ENCODE data around the gene SCARF2. TPM values are rescaled to one million over a fixed set of nuclear protein-coding genes. Genes with fewer than 3 reads are reported as not detected.

The SCARF2 gene
- total RNA-seq, 1 experiment from 2014 or later = 26.3 TPM

DNA sequence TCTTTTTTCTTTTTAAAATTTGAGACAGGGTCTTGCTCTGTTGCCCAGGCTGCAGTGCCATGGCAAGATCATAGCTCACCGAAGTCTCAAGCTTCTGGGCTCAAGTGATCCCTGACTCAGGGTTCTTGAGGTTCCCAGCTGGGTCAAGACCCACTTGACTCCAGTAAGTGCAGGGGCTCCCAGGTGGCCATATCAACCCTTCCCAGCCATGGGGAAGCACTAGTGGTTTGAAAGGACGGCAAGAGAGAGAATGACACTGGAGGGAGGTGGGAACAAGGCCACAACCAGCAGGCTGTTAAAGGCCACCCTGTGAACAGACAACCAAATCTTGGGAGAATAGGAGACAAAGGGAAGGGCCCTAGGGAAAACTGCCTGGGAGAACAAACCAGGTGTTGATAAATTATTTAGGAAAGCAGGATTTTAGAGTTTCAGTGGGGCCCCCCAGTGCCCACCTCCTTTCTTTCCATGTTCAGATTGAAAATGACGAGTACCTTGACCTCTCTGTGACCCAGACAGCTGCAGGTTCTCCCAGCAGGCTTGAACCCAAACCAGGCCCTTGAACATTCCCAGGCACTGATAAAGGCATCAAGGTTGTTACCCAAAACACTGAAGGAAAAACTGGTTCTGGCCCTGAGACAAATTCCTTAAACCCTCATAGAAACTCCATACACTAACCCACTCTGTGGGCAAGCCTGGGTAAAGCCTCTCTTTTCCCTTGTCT is 29.2 kb upstream of the SCARF2 start (continued):
- TF ChIP-seq ZNF232 (CRISPR knock-in tag; IDR thresholded peaks at IDR 0.05) (no peak), RELA (CRISPR knock-in tag; IDR thresholded peaks at IDR 0.05; ENCODE audit: borderline replicate concordance) (no peak), ETV6 (CRISPR knock-in tag; IDR thresholded peaks at IDR 0.05) (no peak), FOXK1 (CRISPR knock-in tag; IDR thresholded peaks at IDR 0.05) (no peak), GRHL2 (CRISPR knock-in tag; IDR thresholded peaks at IDR 0.05; ENCODE audit: insufficient replicate concordance, severe bottlenecking) (no peak)

DNA sequence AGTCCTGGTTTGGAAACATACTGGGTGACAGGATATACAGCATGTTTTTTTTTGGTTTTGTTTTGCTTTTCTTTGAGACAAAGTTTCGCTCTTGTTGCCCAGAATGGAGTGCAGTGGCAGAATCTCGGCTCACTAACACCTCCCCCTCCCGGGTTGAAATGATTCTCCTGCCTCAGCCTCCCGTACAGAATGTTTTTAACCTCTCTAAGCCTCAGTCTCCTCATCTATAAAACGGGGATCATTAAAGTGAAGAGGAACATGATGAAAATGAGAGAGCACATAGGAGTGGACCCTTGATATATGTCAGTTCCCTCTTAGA is 28.1 kb upstream of the SCARF2 start:
- DNase-seq (ENCODE audit: low spot score) (no peak), ATAC-seq (no peak)
- H3K27ac Mint-ChIP-seq = no peak overlapping the region
- H3K36me3 Mint-ChIP-seq = peaks cover 3% of the 10 kb centered on the region; the same call in 1 of the 2 replicates
- ChIA-PET POLR2A (no interaction called here), CTCF (interaction anchor here (0.7 to 4.8 kb wide), 2 partner anchors 47 to 151 kb away, joined by 4 to 31 read pairs; no protein-coding TSS in a partner anchor)
- peaks cover 12% of the 10 kb centered on the region for H3K4me1 Mint-ChIP-seq
- no peak overlapping the region for H3K4me3 Mint-ChIP-seq
- H3K27me3 Mint-ChIP-seq (ENCODE audit: low read depth) = no peaks in the 10 kb centered on the region
- no peaks in the 10 kb centered on the region for H3K9me3 Mint-ChIP-seq
- TF ChIP-seq, protein P1, sequence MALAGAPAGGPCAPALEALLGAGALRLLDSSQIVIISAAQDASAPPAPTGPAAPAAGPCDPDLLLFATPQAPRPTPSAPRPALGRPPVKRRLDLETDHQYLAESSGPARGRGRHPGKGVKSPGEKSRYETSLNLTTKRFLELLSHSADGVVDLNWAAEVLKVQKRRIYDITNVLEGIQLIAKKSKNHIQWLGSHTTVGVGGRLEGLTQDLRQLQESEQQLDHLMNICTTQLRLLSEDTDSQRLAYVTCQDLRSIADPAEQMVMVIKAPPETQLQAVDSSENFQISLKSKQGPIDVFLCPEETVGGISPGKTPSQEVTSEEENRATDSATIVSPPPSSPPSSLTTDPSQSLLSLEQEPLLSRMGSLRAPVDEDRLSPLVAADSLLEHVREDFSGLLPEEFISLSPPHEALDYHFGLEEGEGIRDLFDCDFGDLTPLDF (CRISPR knock-in tag; IDR thresholded peaks at IDR 0.05) = no peak
- TF ChIP-seq, protein P2, sequence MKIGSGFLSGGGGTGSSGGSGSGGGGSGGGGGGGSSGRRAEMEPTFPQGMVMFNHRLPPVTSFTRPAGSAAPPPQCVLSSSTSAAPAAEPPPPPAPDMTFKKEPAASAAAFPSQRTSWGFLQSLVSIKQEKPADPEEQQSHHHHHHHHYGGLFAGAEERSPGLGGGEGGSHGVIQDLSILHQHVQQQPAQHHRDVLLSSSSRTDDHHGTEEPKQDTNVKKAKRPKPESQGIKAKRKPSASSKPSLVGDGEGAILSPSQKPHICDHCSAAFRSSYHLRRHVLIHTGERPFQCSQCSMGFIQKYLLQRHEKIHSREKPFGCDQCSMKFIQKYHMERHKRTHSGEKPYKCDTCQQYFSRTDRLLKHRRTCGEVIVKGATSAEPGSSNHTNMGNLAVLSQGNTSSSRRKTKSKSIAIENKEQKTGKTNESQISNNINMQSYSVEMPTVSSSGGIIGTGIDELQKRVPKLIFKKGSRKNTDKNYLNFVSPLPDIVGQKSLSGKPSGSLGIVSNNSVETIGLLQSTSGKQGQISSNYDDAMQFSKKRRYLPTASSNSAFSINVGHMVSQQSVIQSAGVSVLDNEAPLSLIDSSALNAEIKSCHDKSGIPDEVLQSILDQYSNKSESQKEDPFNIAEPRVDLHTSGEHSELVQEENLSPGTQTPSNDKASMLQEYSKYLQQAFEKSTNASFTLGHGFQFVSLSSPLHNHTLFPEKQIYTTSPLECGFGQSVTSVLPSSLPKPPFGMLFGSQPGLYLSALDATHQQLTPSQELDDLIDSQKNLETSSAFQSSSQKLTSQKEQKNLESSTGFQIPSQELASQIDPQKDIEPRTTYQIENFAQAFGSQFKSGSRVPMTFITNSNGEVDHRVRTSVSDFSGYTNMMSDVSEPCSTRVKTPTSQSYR (CRISPR knock-in tag; IDR thresholded peaks at IDR 0.05) = no peak
- TF ChIP-seq GTF2I (CRISPR knock-in tag; conservative IDR thresholded peaks at IDR 0.05) (no peak), NFYB (CRISPR knock-in tag; conservative IDR thresholded peaks at IDR 0.05; ENCODE audit: low read depth) (no peak), OVOL2 (CRISPR knock-in tag; IDR thresholded peaks at IDR 0.05; ENCODE audit: borderline replicate concordance) (no peak), ZNF138 (CRISPR knock-in tag; conservative IDR thresholded peaks at IDR 0.05) (no peak), ZBTB21 (CRISPR knock-in tag; IDR thresholded peaks at IDR 0.05; ENCODE audit: borderline replicate concordance) (no peak), JAZF1 (CRISPR knock-in tag; IDR thresholded peaks at IDR 0.05) (no peak), SP1 (CRISPR knock-in tag; conservative IDR thresholded peaks at IDR 0.05) (no peak), RELA (CRISPR knock-in tag; IDR thresholded peaks at IDR 0.05; ENCODE audit: borderline replicate concordance) (no peak), FOXP1 (CRISPR knock-in tag; IDR thresholded peaks at IDR 0.05; ENCODE audit: borderline replicate concordance) (no peak), ELF4 (CRISPR knock-in tag; IDR thresholded peaks at IDR 0.05; ENCODE audit: low read depth) (no peak), ATF1 (CRISPR knock-in tag; IDR thresholded peaks at IDR 0.05) (no peak), ZNF416 (CRISPR knock-in tag; IDR thresholded peaks at IDR 0.05) (no peak)
- TF ChIP-seq, protein P3, sequence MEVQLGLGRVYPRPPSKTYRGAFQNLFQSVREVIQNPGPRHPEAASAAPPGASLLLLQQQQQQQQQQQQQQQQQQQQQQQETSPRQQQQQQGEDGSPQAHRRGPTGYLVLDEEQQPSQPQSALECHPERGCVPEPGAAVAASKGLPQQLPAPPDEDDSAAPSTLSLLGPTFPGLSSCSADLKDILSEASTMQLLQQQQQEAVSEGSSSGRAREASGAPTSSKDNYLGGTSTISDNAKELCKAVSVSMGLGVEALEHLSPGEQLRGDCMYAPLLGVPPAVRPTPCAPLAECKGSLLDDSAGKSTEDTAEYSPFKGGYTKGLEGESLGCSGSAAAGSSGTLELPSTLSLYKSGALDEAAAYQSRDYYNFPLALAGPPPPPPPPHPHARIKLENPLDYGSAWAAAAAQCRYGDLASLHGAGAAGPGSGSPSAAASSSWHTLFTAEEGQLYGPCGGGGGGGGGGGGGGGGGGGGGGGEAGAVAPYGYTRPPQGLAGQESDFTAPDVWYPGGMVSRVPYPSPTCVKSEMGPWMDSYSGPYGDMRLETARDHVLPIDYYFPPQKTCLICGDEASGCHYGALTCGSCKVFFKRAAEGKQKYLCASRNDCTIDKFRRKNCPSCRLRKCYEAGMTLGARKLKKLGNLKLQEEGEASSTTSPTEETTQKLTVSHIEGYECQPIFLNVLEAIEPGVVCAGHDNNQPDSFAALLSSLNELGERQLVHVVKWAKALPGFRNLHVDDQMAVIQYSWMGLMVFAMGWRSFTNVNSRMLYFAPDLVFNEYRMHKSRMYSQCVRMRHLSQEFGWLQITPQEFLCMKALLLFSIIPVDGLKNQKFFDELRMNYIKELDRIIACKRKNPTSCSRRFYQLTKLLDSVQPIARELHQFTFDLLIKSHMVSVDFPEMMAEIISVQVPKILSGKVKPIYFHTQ (CRISPR knock-in tag; IDR thresholded peaks at IDR 0.05) = no peak
- TF ChIP-seq, protein P4, sequence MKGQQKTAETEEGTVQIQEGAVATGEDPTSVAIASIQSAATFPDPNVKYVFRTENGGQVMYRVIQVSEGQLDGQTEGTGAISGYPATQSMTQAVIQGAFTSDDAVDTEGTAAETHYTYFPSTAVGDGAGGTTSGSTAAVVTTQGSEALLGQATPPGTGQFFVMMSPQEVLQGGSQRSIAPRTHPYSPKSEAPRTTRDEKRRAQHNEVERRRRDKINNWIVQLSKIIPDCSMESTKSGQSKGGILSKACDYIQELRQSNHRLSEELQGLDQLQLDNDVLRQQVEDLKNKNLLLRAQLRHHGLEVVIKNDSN (CRISPR knock-in tag; IDR thresholded peaks at IDR 0.05) = no peak
- TF ChIP-seq, protein P5, sequence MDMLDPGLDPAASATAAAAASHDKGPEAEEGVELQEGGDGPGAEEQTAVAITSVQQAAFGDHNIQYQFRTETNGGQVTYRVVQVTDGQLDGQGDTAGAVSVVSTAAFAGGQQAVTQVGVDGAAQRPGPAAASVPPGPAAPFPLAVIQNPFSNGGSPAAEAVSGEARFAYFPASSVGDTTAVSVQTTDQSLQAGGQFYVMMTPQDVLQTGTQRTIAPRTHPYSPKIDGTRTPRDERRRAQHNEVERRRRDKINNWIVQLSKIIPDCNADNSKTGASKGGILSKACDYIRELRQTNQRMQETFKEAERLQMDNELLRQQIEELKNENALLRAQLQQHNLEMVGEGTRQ (CRISPR knock-in tag; IDR thresholded peaks at IDR 0.05) = no peak
- TF ChIP-seq, protein P6, sequence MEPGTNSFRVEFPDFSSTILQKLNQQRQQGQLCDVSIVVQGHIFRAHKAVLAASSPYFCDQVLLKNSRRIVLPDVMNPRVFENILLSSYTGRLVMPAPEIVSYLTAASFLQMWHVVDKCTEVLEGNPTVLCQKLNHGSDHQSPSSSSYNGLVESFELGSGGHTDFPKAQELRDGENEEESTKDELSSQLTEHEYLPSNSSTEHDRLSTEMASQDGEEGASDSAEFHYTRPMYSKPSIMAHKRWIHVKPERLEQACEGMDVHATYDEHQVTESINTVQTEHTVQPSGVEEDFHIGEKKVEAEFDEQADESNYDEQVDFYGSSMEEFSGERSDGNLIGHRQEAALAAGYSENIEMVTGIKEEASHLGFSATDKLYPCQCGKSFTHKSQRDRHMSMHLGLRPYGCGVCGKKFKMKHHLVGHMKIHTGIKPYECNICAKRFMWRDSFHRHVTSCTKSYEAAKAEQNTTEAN (CRISPR knock-in tag; IDR thresholded peaks at IDR 0.05) = no peak

Measured in WTC11 (cell line).